ENCODE measurements around the gene TBC1D9B.

The TBC1D9B gene

DNA sequence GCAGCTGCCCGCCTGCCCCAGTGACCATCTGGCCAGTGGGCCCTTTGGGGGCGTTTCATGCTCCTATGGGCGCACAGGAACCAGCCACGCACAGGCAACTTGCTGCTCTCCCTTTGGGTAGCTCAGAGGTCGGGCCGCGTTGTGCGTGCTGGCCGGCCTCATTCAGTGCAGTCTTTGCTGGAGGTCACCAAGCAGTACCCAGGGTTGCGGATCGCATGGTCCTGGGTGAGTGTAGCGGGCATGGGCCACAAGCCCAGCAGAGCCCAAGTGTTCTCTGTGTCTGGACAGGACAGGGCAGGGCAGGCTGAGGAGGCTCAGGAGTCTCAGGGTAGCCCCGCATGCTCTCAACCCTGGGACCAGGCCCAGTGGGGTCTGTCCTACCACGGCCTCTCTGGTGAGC, 39.2 kb downstream of the TBC1D9B start:
- no peak for DNase-seq

DNA sequence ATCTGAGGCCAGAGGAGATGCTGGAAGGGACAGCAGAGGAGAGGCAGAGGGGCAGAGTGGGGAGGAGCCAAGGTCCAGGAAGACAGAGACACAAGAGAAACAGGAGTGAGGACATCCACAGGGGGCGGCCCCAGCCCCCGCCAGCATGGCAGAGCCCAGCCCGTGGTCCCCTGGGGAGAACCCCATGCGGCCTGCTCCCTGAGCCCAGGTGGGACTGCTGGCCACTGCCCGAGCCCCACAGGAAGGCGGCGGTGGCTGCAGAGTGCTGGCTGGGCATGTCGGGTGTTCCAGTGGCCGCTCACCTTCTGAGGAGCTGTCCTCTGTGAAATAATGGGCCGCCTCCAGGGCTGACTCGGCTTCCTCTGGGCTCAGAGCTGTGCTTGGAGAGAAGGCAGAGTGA, 40.2 kb downstream of the TBC1D9B start:
- no peak for DNase-seq

GRCh38 chr5:179867079-179867465, 40.6 kb downstream of the TBC1D9B start:
- no peak for DNase-seq

DNA sequence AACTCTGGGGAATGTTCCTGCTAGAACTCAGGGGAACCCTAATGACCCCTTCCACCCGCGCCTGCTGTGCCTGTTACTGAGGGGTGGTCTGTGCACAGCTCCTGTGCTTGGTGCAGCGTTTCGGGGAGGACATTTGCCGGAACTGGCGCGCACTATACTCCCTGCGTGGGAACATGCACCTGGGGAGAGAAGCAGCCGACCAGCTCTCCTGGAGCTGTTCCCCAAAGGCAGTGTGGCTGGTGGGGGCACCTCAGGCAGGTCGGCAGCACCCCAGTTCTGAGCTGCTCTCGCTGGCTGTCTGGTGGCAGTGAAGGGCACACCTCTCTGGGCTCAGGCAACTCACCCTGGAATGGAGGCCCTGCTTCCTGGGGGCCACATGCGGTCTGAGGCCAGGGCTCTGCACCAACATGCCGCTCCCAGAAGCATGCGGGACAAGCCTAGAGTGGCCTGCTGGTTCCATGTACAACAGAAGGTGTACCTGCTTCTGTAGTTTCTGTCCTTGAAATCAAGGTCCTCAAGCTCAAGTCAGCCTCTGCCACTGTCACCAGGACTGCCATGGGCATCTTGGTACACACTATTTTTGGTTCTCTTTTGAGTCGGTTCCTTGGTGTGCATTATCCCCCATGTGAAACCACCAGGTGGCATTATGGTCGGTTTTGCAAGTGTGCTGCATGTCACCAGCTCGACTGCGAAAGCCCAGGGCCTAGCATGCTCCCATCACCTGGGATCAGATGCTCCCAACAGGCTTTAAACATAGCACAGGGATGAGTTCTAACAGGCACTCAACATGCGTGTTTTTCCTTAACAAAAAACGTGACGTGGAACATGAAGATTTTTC, 41.2 kb downstream of the TBC1D9B start:
- DNase-seq = no peak

- no peak for DNase-seq
These were observed 42.0 kb downstream of the TBC1D9B start for GRCh38 chr5:179865491-179866240.

DNA sequence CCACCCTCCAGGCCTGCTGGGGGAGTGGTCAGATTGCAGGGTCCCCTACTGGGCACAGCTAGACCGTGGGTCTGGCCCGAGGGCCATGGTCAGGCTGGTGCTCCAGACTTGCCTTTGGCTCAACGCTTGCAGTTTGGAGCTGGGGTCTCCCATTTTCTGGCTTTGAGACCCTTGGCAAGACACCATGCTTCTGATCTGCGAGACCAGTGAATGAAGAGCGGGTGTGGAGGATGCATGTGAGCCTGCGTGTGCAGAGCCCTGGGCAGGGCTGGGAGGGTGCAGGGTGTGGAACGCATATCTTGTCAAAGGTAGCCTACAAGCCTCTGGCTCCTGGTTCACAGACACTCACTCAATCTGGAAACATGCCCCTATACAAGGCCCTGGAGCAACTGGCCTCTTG, 43.0 kb downstream of the TBC1D9B start:
- no peak for DNase-seq

DNA sequence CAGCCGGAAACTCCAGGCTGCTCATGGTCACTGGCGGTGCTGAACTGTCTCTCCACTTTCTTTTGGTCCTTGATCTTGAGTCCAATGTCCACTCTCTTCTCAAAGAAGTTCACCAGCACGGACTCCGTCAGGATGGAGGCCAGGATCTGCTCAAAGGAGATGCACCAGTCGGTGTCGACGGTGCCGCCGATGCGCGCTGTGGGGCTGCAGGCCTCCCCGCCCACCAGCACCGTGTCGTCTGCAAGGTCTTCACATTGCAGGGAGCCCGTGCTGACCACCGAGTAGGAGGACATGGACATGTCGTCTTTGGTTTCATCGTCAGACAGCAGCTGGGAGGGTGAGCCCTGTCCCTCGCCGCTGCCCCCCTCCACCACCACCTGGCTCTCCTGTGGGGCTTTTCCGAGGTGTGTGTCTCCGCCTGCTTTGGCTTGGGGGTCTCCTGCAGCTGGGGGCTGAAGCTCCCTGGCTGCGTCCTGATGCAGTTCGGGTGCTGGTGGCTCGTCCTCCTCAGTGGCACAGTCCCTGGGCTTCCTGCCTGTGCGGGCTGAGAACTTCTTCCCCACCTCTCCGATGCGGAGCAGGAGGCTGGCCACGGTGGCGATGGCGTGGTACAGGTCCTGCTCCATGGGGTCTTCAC, 44.1 kb downstream of the TBC1D9B start:
- DNase-seq = no peak

GRCh38 chr5:179862891-179863290, 44.8 kb downstream of the TBC1D9B start:
- no peak for DNase-seq

DNA sequence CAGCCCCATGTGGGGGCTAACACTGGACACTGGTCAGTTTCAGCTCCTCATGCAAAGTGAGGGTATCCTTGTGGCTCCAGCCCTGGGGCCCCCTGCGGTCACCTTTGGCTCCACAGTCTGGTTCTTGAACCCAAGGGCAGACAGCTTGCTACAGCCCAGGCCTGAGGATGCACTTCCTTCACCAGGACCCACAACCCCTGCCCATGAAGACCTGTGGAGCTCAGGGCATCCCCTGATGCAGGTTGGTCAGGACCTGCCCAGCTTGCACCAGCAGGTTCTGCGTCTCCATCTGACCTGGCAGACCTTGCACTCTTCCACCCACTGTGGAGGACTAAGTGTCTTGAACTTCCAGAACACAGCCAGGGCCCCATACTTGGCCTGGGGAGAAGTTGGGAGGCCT, 45.4 kb downstream of the TBC1D9B start:
- no peak for DNase-seq

GRCh38 chr5:179860301-179860700, 47.4 kb downstream of the TBC1D9B start:
- no peak for DNase-seq

DNA sequence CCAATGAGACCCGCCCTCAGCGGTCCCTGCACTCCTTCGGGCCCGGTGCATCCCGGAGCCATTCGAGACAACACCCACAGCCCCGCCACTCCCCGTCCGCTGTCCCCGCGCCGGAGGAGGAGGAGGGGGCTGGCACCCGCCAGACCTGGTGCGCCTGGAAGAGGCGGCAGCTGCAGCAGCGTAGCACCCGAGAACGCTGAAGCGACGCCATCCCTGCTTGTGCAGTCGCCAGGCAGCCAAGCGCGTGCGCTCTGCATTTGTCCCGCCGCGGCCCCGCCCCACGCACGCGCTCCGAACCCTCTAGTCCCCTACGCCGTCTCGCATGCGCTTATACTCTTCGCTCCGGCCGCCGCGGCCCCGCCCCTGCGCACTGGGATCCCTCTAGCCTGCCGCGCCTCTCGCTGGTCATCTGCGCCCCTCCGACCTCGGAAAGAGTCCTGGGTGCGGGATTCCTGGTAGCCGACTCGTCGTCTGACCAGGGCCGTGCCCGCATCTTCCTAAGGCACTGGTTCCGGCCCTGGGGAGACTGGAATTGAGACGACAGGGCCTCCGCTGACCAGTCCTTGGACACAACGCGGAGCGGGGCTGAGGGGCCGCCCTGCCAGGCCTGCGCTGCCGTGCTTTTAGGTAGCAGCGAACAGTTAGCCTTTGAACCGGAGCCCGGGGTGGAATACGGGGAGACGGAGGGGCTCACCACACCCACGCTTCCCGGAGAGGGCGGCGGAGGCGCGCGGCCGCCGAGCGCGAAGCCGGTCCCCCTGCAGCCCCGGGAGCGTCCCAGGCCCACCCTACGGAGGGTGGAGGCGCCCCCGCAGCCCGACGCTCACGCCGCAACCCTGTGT, 48.9 kb downstream of the TBC1D9B start, which contains the start of gene MRNIP:
Gene MRNIP, minus strand, starts transcription at position 232 of the 842 bp plus-strand sequence. Its CDS starts 21 bp downstream, at position 211.
- DNase-seq = peak; percentile 84

DNA sequence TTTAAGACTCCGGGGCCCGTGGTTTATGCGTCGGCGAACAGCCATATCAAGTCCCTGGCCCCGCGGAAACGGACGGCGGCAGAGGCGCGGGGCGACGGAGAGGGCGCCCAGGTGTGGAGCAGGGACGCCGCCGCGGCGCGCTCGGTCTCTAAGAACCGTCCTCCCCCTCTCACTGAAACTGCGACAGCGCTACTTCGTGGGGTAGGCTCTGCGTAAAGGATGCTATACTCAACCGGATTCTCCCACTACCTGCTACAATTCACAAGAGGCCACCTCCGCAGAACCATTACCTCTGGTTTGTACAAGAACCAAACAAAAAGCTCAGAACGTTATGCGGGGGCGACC, 49.5 kb downstream of the TBC1D9B start:
- DNase-seq = no peak

DNA sequence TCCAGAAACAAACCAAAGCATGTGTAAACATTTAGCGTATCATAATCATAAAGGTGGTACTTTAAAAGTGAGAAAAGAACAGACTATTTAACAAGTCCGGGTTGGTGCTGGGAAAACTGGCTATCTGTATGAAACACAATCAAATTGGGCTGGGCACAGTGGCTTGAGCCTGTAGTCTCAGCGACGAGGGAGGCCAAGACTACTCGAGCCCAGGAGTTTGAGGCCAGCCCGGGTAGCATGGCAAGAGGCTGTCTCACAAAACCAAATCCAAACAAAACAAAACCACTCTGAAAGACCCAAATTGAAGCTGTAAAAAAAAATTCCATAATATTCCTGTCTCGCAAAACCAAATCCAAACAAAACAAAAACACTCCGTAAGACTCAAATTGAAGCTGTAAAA, 53.3 kb downstream of the TBC1D9B start:
- DNase-seq = no peak

DNA sequence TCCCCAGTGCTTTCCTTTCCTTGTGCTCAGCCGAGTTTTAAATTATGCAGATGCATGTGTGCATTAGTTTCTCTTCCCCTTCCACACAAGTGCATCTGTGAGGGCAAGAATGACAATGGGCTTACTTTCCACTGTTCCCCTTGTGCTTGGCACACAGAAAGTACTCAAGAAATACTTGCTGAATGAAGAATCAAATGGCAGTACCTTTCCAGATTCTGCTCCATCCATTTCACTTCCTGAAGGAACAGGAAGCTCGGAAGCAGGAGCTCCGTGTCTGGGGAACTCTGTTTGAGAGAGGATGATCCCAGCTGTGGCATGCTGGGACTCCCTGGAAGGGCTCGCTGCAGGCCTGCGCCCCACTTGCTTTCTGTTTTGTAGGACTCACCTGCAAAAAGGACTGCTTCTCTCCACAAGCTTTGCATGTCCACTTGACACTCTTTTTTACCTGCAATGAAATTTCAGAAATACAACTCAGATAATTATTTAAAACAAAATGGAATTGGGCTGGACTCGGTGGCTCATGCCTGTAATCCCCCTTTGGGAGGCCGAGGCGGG, 54.6 kb downstream of the TBC1D9B start:
- no peak for DNase-seq

GRCh38 chr5:179841621-179842020, 66.1 kb downstream of the TBC1D9B start:
- DNase-seq = no peak

DNA sequence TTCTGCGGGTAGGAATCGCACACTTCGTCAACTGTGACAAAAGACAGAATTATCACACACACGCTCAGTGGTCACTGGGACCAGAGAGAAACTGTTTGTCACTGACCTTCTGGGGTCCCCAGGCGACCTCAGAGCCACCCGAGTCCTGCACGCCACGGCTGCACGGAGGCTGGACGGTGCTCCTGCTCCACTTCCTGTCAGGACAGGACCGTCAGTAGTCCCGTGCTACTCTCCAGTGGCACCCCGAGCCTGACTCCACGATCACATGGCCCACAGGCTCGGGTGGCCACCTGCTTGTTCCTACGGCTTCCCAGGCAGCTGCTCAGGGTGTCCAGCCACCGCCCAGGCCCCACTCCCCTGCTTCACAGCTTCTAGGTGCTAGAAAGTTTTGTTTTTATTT, 66.9 kb downstream of the TBC1D9B start:
- no peak for DNase-seq

DNA sequence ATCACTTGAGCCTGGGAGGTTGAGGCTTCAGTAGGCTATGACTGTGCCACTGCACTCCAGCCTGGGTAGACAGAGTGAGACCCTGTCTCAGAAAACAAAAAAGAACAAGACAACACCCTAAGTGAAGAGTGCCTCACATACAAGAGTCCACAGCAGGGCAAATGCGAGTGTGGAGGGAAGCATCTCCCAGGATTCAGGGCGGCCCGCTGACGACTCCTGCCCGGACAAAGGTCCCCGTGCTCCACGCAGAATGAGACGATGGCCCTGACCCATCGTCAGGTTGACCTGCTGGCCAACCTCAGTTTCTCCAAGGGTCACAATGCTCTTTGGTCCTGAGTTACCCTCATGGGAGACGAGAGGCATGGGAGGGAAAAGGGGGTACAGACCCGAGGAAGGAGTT, 67.4 kb downstream of the TBC1D9B start:
- DNase-seq = no peak

- no peak for DNase-seq
These were observed 68.1 kb downstream of the TBC1D9B start for GRCh38 chr5:179839328-179840256.

- DNase-seq = no peak
These were observed 70.4 kb downstream of the TBC1D9B start for GRCh38 chr5:179837076-179838011.
